ENCODE measurements around the gene IP6K1.
A peak's percentile ranks its signal among the peaks of the same experiment; 100 is the strongest.
"Not testable (repeated sequence)": the region's sequence is repeated elsewhere in the genome, so short reads cannot be mapped to it uniquely, and the experiment has no call there.

The IP6K1 gene

GRCh38 chr3:49786357-49787181 lies at the start of gene IP6K1:
Gene IP6K1, minus strand, starts transcription at chr3:49786542. Its CDS starts 38,502 bp downstream, at chr3:49748040.
- DNase-seq = peak; percentile 100

- DNase-seq = no peak
These were observed 45.0 kb upstream of the IP6K1 start for GRCh38 chr3:49831341-49831740.

GRCh38 chr3:49826016-49826415 lies 39.7 kb upstream of the IP6K1 start:
- no peak for DNase-seq

- DNase-seq = not testable (repeated sequence)
These were observed 36.8 kb upstream of the IP6K1 start for GRCh38 chr3:49823131-49823530.

- peak; percentile 42 for DNase-seq
These were observed 27.3 kb upstream of the IP6K1 start, which contains the start of gene UBA7 for GRCh38 chr3:49813497-49814174. Gene UBA7, minus strand, starts transcription at chr3:49813953. Its CDS starts 166 bp downstream, at chr3:49813787.

GRCh38 chr3:49812916-49813496 lies 26.7 kb upstream of the IP6K1 start:
- no peak for DNase-seq

- DNase-seq = no peak
These were observed 21.2 kb upstream of the IP6K1 start for GRCh38 chr3:49807431-49808114.

GRCh38 chr3:49806850-49807249 lies 20.5 kb upstream of the IP6K1 start:
- DNase-seq = no peak

GRCh38 chr3:49805897-49806701 lies 19.8 kb upstream of the IP6K1 start:
- peak; percentile 35 for DNase-seq

- DNase-seq = peak; percentile 64
These were observed 19.0 kb upstream of the IP6K1 start for GRCh38 chr3:49805367-49805782.

- DNase-seq = no peak
These were observed 18.0 kb upstream of the IP6K1 start for GRCh38 chr3:49804141-49805041.

- DNase-seq = peak; percentile 40
These were observed 17.3 kb upstream of the IP6K1 start for GRCh38 chr3:49803465-49804140.

GRCh38 chr3:49802719-49803464 lies 16.6 kb upstream of the IP6K1 start, which contains the start of gene INKA1:
Gene INKA1, plus strand, starts transcription at chr3:49803261. Its CDS starts 132 bp downstream, at chr3:49803393.
- peak; percentile 86 for DNase-seq

- no peak for DNase-seq
These were observed 14.8 kb upstream of the IP6K1 start for GRCh38 chr3:49801160-49801559.

- DNase-seq = no peak
These were observed 13.4 kb upstream of the IP6K1 start, which contains the start of gene CDHR4 for GRCh38 chr3:49799761-49800160. Gene CDHR4, minus strand, starts transcription at chr3:49799873. Its CDS starts 61 bp downstream, at chr3:49799812.

GRCh38 chr3:49799105-49799504 lies 12.8 kb upstream of the IP6K1 start:
- DNase-seq = no peak

GRCh38 chr3:49794926-49795905 lies 8.9 kb upstream of the IP6K1 start:
- no peak for DNase-seq

- no peak for DNase-seq
These were observed 8.1 kb upstream of the IP6K1 start for GRCh38 chr3:49794431-49794830.
